GM19372 (cell line): ENCODE results near the gene SOCS2.

ENCODE experiments used
- ATAC-seq: cut with Tn5 transposase; IDR thresholded peaks from one replicate; pipeline ENCODE4 v1.9.1; 2021; ENCODE audit warnings: mild to moderate bottlenecking, low read depth, moderate library complexity; ENCODE audit not compliant: unreplicated experiment

SOCS2 gene

GRCh38 chr12:93565760-93566159 lies 6.7 kb upstream of the SOCS2 start:
- ATAC-seq: no peak

GRCh38 chr12:93567174-93567573 lies 5.3 kb upstream of the SOCS2 start:
- no peak for ATAC-seq

- no peak for ATAC-seq
Observed at GRCh38 chr12:93568091-93568490, 4.4 kb upstream of the SOCS2 start.

- no peak for ATAC-seq
Observed at GRCh38 chr12:93569301-93569655, 3.2 kb upstream of the SOCS2 start.

- peak; percentile 36 for ATAC-seq
Observed at GRCh38 chr12:93569656-93570551, 2.6 kb upstream of the SOCS2 start.

GRCh38 chr12:93570552-93571364 lies 1.7 kb upstream of the SOCS2 start:
- peak; percentile 47 for ATAC-seq

GRCh38 chr12:93571365-93571924 lies 1.0 kb upstream of the SOCS2 start:
- ATAC-seq: no peak

GRCh38 chr12:93572712-93573551 lies 457 bp downstream of the SOCS2 start:
- no peak for ATAC-seq

- ATAC-seq: no peak
Observed at GRCh38 chr12:93573552-93574223, 1.2 kb downstream of the SOCS2 start.

GRCh38 chr12:93577222-93577621 lies 4.7 kb downstream of the SOCS2 start:
- ATAC-seq: no peak

GRCh38 chr12:93578221-93578620 lies 5.7 kb downstream of the SOCS2 start:
- ATAC-seq: no peak

- no peak for ATAC-seq
Observed at GRCh38 chr12:93580682-93581081, 8.2 kb downstream of the SOCS2 start.

GRCh38 chr12:93581370-93581769 lies 8.9 kb downstream of the SOCS2 start:
- no peak for ATAC-seq

GRCh38 chr12:93582351-93582750 lies 9.9 kb downstream of the SOCS2 start:
- ATAC-seq: no peak

- no peak for ATAC-seq
Observed at GRCh38 chr12:93583627-93584392, 11.3 kb downstream of the SOCS2 start.

- no peak for ATAC-seq
Observed at GRCh38 chr12:93585247-93585646, 12.8 kb downstream of the SOCS2 start.

- no peak for ATAC-seq
Observed at GRCh38 chr12:93587611-93588010, 15.1 kb downstream of the SOCS2 start.

- ATAC-seq: no peak
Observed at GRCh38 chr12:93589081-93589480, 16.6 kb downstream of the SOCS2 start.
